Subcutaneous adipose tissue (tissue), 4 donors: ENCODE results near the gene NT5C3A. TPM values are rescaled to one million over a fixed set of nuclear protein-coding genes. Genes with fewer than 3 reads are reported as not detected.

Experiments
- total RNA-seq, 4 donors: library from RNA; depleted of rRNA; stranded (reverse); fragments of >200 nt; gene quantifications; one replicate each; pipeline ENCODE4 v1.1.0, GENCODE V29; 2016
- TF ChIP-seq, protein P1 (sequence below): fragments of 450-650 bp; IDR thresholded peaks from one replicate; pipeline ENCODE4 v1.5.1; 2016; ENCODE audit warnings: low read depth, mild to moderate bottlenecking, control low read depth, antibody characterized with exemption, moderate library complexity

Gene NT5C3A
- total RNA-seq, 4 donors from 2014 or later = 24.9 to 32.0 (median 27.1) TPM

GRCh38 chr7:33087858-33088257 lies 25.3 kb upstream of the NT5C3A start:
- TF ChIP-seq, protein P1, sequence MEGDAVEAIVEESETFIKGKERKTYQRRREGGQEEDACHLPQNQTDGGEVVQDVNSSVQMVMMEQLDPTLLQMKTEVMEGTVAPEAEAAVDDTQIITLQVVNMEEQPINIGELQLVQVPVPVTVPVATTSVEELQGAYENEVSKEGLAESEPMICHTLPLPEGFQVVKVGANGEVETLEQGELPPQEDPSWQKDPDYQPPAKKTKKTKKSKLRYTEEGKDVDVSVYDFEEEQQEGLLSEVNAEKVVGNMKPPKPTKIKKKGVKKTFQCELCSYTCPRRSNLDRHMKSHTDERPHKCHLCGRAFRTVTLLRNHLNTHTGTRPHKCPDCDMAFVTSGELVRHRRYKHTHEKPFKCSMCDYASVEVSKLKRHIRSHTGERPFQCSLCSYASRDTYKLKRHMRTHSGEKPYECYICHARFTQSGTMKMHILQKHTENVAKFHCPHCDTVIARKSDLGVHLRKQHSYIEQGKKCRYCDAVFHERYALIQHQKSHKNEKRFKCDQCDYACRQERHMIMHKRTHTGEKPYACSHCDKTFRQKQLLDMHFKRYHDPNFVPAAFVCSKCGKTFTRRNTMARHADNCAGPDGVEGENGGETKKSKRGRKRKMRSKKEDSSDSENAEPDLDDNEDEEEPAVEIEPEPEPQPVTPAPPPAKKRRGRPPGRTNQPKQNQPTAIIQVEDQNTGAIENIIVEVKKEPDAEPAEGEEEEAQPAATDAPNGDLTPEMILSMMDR = no peak

- TF ChIP-seq, protein P1 = no peak
Measured at GRCh38 chr7:33087356-33087755, 24.8 kb upstream of the NT5C3A start.

GRCh38 chr7:33079763-33080690 lies 17.5 kb upstream of the NT5C3A start:
- TF ChIP-seq, protein P1 = no peak

- TF ChIP-seq, protein P1 = no peak
Measured at GRCh38 chr7:33079096-33079495, 16.5 kb upstream of the NT5C3A start.

- TF ChIP-seq, protein P1 = no peak
Measured at GRCh38 chr7:33076737-33077136, 14.2 kb upstream of the NT5C3A start.

DNA sequence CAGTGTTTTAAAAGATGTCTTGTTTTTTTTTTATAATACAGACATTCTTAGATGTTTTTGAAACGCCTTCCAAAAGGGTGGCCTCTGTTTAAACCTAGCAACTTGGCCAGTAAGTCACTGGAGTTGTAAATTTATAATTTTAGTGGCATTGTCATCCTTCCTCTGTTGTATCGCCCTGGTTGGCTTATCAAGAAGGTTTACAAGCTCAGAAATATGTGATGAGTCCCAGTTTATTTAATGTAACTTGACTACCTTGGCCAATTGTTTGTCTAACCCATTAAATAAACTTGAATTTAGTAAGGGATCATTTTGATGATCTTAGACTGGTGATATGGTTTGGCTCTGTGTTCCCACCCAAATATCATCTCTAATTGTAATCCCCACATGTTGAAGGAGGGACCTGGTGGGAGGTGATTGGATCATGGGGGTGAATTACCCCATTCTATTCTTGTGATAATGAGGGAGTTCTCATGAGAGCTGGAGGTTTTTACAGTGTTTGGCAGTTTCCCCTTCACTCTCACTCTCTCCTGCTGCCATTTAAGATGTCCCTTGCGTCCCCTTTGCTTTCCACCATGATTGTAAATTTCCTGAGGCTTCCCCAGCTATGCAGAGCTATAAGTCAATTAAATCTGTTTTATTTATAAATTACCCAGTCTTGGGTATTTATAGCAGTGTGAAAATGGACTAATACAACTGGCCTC lies 13.4 kb upstream of the NT5C3A start:
- TF ChIP-seq, protein P1 = no peak

DNA sequence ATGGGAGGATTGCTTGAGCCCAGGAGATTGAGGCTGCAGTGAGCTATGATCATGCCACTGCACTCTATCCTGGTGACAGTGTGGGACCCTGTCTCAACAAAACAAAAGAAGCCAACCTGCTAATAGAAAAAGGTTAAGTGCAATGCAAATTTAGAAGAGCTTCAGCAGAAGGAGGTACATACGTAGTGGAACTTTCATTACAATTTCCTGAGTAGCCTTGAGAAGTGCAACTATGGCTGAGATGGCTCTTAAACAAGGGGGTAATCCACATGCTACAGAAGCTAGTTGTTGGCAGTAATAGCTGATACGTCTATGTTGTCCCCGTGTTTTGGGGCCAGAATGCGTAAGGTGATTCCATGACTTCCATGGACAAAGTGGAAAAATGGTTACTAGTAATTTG lies 10.7 kb upstream of the NT5C3A start:
- TF ChIP-seq, protein P1 = no peak
